ENCODE results near the gene GPAM.
"Not testable (repeated sequence)": the region's sequence is repeated elsewhere in the genome, so short reads cannot be mapped to it uniquely, and the experiment has no call there.

The GPAM gene

DNA sequence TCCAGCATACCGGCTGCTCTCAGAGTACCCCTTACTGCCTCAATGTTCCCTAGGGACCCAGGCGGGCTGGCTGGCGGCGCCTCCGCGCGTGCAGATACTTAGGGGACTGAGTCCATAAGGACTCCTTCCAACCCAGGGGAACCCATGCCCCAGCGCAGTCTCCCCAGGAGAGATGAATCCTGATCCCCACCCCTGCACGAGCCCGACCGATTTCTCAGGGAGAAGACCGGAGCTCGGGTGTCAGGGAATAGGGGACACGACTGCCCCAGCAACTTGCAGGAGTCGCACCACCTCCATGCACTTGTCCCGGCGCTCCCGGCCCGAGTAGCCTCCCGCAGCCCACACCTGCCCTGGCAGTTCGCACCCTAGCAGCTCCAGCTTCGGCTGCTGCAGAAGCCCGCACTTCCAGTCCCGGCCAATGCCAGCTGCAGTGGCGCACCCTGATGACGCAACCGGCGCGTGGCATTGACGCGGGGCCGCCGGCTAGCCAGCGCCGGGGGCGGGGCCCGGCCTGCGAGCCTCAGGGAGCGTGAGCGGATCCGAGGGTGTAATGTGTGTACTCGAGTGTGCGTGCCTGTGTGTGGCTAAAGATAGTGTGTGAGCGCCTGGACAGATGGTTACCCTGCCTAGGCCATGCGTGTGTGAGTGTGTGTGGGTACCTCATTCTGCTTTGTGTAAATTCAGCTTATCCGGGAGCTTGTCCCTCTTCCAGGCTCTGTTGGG, at the start of gene GPAM:
Gene GPAM (minus strand): TSS at position 437 of the 723 bp plus-strand sequence. CDS start 1,981 bp downstream, outside the sequence.
- DNase-seq: peak; percentile 100

GRCh38 chr10:112232670-112233069, 49.1 kb upstream of the GPAM start:
- no peak for DNase-seq

GRCh38 chr10:112231602-112232400, 48.2 kb upstream of the GPAM start:
- no peak for DNase-seq

DNA sequence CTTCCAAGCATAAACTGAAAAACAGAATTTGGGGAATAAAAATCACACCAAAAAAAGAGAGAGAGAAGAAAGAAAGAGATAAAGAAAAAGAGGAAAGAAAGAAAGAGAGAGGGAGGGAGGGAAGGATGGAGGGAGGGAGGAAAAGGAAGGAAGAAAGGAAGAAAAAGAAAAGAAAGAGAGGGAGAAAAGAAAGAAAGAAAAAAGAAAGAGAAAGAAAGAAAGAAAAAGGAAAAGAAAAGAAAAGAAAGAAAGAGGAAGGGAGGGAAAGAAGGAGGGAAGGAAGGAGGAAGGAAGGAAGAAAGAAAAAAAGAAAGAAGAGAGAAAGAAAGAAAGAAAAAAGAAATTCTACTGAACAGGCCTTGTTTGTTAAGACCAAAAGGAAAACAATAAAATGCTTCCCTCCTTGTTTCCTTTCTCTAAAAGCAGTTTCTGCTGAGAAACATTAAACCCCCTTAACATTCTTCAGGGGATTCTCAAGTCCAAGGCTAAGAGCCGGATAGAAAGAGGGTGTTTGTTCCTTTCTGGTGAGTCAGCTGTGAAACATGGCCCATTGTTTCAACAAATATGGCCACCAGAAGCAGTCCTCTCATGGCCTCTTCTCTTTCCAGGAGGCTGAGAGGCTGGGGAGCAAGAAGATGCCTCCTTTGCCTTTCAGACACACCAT, 46.9 kb upstream of the GPAM start:
- DNase-seq: no peak

DNA sequence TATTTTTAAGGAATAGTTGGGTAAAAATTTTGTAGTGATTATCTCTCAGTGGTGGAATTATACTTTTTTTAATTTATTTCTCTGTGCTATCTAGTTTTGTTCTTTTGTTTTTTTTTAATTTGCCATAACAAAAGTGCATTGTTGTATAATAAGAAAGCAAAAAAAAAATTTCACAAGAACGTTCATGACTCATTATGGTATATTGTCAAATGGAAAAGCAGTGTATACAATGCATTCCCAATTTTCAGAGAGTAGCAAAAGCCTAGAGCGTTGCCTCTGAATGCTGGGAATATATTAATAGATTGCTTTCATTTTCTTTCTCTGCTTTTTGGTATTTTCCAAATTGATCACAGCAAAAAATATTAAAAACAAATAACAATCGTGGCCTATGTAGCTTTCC, 46.3 kb upstream of the GPAM start:
- no peak for DNase-seq

DNA sequence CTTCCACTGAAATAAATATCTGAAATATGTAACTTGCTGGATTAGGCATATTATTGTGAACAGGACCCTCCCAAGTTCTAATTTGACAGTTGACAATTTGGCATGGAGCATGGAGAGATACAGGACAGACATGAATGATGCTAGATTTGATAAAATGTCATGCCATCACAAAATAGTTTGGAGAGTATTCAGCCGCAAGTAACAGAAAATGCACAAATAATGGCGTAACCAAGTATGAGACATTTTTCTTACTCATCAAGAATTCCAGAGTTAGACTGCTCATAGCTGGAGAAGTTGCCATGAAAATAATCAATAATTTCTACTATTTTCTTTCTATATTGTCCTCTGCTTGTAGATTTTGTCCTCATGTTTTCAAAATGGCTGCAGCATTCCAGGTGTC, 45.5 kb upstream of the GPAM start:
- no peak for DNase-seq

GRCh38 chr10:112228366-112229088, 45.0 kb upstream of the GPAM start:
- DNase-seq: not testable (repeated sequence)

DNA sequence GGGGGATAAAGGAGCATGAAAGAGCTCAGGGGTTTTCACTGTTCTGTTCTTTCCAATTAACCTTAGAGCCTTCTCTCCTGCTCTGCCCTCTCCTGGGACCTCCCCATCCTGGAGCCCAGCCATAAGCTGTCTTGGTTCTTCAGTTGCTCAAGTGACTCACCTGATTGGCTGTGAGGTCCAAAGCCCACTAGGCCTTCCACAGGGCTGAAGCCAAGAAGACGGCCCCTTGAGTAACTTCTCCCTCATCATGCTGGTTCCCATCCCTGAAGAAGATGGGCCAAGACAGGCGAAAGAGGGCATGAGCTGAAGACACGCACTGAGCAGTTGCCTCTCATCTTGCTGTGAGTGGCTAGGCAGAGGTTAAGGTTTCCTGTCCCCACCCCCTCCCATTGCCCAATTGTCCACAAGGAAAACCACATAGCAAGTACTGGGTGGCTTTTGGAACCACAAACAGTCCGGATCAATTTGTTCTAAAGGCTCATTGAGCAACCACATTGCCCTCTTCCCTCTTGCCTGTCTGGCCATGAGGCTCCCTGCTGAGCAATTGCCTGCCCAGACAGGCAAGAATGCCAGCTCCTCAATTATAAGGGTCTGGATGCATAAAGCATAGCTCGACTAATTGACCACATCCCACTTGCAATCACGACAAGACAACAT, 43.9 kb upstream of the GPAM start:
- no peak for DNase-seq

DNA sequence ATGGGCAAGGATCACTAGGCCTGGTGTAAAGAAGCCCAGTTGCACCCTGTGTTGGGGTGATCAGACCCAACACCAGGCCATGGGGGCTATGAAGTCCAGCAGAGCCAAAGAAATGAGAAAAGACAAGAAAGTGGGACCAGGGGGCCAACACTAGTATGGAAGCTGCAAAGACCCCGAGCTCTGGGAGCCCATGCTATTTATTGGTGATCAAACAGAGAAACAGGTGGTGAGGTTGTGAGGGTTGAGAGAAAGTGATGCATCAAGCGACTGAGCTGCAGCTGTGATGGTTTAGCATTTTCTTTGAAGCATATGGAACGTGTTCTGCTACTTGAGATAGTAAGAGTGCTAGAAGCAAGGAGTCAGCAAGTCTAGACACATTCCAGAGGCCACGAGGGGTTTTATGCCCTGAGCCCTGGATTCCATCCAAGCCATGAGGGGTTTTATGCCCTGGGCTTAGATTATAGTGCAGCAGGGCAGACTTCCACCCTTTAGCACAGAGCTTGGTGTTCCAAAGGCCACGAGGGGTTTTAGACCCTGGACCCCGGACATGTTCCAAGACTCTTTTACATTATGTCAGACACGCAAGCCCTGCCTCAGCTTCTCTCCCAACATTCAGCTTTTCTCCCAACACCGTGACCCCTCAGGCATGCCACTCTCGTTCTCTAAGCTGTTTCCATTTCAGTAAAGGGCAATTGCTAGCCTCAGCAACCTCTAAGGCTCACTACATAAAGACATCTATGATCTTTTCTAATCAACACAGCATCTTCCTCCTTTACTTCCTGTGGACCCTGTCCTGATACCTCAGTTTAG, 43.1 kb upstream of the GPAM start:
- DNase-seq: no peak

GRCh38 chr10:112225771-112226438, 42.3 kb upstream of the GPAM start:
- no peak for DNase-seq

DNA sequence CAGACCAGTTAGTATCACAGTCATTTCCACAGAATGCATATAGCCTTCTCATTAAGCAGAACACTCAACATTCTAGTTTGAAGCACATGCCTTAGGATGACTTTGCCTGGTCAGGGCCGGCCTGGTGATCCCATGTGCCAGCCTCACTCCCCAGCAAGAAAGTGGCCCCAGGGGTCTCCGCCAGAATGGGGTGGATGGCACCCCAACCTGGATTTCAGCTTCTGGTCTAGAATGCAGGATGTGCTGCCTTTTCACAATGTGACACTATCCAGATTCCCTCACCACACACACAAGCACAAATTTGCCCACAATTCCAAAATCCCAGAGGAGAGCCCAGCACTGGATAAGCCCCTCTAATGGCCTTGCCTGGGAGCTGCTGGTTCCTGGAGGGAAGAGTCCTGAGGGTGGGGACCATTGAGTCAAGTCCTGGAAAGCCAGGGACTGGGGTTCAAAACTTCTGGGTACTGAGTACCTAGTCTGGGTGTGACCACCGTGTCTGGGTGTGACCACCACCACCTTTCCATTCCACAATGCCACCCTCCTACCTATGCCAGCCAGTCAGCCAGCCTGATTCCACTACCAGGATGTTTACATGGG, 41.5 kb upstream of the GPAM start:
- DNase-seq: no peak

- no peak for DNase-seq
Observed at GRCh38 chr10:112223725-112224124, 40.2 kb upstream of the GPAM start.

DNA sequence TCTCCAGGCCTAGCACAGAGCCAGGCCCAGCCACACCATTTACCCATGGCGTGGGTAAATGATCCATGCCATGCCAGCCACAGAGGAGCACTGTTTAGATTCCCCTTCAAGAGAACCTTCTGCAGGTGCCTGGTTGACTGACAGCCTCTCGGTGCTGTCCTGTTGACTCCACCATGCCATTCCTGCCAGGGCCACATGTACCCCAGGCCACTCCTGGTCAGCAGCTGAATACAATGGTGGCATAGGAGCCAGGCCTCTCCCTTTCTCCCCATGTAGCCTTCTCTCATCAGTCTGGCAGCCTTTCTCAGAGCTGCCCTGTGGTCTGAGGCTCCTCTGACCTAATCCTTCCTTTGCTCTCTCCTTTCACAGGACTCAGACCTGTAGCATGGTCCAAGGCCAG, 39.2 kb upstream of the GPAM start:
- no peak for DNase-seq

- DNase-seq: no peak
Observed at GRCh38 chr10:112221545-112221944, 38.0 kb upstream of the GPAM start.

DNA sequence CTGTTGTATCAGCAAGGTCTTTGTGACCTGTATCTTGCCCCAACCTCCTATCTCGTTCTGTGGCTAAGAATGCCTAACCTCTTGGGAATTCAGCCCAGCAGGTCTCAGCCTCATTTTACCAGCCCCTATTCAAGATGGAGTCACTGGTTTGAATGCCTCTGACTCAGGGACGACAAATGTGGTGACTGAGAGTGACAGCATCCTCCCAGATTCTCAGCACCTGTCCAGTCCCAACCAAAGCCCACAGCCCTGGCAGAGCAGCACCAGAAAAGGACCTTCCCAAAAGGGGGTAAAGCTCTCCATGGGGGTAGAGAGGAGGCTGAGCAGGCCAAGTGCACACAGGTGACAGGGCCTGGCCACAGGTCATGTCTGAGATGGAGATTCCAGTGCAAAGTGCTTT, 35.4 kb upstream of the GPAM start:
- no peak for DNase-seq

DNA sequence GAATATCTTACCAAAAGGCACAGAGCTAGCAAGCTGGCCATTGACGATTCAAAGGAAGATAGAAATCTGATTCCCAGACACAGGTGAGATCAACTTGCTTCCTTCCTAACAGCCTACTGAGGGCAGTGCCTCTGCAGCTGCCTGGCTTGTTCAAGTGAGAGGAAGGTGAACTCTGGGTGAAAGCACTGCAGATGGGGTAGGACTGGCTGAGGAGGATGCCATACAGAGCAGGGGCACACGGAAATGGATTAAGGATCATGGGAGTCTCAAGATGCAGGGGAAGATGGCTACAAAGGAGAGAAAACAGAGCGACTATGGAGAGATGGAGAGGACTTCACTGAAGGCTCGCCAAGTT, 34.4 kb upstream of the GPAM start:
- DNase-seq: no peak

DNA sequence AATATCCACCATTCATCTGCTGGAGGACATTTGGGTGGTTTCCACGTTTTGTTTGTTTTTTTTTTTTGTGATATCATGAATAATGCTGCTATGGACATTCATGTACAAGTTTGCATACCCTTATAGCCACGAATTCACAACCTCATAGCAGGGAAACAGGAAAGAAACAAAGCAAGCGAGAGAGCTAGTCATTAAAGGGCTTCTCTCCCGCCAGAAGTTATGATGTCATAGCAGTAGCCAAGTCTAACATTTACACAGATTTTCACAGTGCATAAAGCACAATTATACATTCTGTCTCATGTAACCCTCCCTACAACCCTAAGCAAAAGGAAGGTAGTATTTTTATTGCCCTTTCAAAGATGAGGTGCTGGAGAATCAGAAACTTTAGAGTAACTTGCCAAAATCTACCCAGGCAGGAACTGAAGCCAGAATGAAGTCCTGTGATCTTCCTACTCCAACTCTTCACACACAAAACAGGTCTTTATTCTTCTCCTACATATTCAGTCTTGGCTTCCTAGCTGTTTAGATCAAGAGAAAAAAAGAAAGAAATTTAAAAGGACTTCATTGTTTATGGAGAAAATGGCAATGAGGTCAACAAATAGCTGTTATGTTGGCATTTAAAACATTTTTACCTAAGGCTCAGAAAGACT, 33.9 kb upstream of the GPAM start:
- DNase-seq: no peak

GRCh38 chr10:112216966-112217365, 33.4 kb upstream of the GPAM start:
- no peak for DNase-seq

GRCh38 chr10:112216151-112216550, 32.6 kb upstream of the GPAM start:
- no peak for DNase-seq

DNA sequence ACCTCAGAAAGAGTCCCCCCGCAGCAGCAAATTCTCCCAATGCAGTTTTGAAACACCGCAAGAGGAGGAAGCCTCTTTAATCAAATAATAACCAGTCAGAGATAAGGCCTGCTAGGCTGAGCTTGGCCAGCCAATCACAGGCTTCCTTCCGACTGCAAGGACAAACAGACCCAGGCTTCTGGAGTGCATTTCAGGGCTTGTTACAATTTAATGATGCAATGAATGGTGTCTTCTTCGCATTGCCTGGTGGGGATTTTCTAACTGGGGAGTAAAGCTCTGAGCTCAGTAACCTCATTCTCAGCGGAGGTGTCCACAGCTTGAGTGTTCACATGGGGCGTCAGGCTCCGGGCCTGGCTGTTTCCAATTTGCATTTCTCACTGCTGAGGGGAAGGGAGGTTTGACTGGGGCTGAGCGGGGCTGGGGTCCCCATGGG, 31.8 kb upstream of the GPAM start:
- no peak for DNase-seq
